Right lobe of liver (tissue), 6 donors: ENCODE data around the gene PELI2. TPM values are rescaled to one million over a fixed set of nuclear protein-coding genes. Genes with fewer than 3 reads are reported as not detected.

ENCODE experiments used
- ATAC-seq, 4 donors: fragments of 200-7000 bp; cut with Tn5 transposase; one replicate each; pipeline ENCODE4 v1.9.1; 2020; ENCODE audit warnings: mild to moderate bottlenecking in 4 of 4, moderate library complexity in 4 of 4
- DNase-seq, 3 donors: peaks; one replicate each; pipeline ENCODE4 v3.0.0-alpha.2; 2020
- H3K27ac ChIP-seq, 3 donors: fragments of 200-600 bp; one replicate each; pipeline ENCODE4 v1.8.0; 2022
- H3K27me3 ChIP-seq, 2 donors: fragments of 200-600 bp; one replicate each; pipeline ENCODE4 v1.8.0; 2022
- H3K36me3 ChIP-seq, 4 donors: fragments of 200-600 bp; sonication (generic) in 1 of 4; one replicate each; pipeline versions ENCODE4 v1.5.1 to v1.8.0; 2017 to 2022; ENCODE audit warnings: control low read depth in 1 of 4
- H3K4me1 ChIP-seq, 4 donors: fragments of 200-600 bp; sonication (generic) in 1 of 4; one replicate each; pipeline versions ENCODE4 v1.5.1 to v1.8.0; 2017 to 2022; ENCODE audit warnings: control low read depth in 1 of 4
- H3K4me3 ChIP-seq, 3 donors: fragments of 200-600 bp; one replicate each; pipeline ENCODE4 v1.8.0; 2022
- H3K9me3 ChIP-seq, 4 donors: fragments of 200-600 bp; sonication (generic) in 1 of 4; one replicate each; pipeline versions ENCODE4 v1.5.1 to v1.8.0; 2017 to 2022; ENCODE audit warnings: control low read depth in 1 of 4
- POLR2A ChIP-seq: fragments of 450-650 bp; IDR thresholded peaks from one replicate; pipeline ENCODE4 v1.6.1; 2017; ENCODE audit warnings: antibody characterized with exemption, mild to moderate bottlenecking
- WGBS: methylation state at CpG from one replicate; pipeline ENCODE4 v1.1.6; 2018; ENCODE audit warnings: low coverage, low lambda C conversion rate; ENCODE audit not compliant: insufficient coverage; ENCODE audit errors: missing lambda C conversion rate; 5-methylcytosine and 5-hydroxymethylcytosine counted together
- intact Hi-C, 2 donors: fragments of 100-400 bp; cut with DNase I; formaldehyde crosslinking; loops; one replicate each; pipeline versions ENCODE4 v1.11.2 to v1.14.1; 2022
- total RNA-seq, 6 experiments: library from RNA; depleted of rRNA in 2 of 6; stranded (reverse); fragments of >200 nt in 2 of 6; fragmentation: NEBNext Ultra II Directional in 3 of 6; extraction: Animal tissue kit (Norgen Biotek cat#: 25700) in 3 of 6; gene quantifications; one replicate each; pipeline versions ENCODE4 v1.1.0 to v1.2.4, GENCODE V29; 2016 to 2023
- TF ChIP-seq, protein P1 (sequence below), 4 donors: fragments of 200-600 bp in 3 of 4; fragments of 450-650 bp in 1 of 4; IDR thresholded peaks; one replicate each; pipeline versions ENCODE4 v1.5.1 to v1.8.0; 2016 to 2022; ENCODE audit warnings: antibody characterized with exemption in 4 of 4, mild to moderate bottlenecking in 2 of 4
- donor health status: DM: no; HTN: yes; CAD: no.
- donor health status: DM: no; HTN: no; CAD: no.
- donor health status: DM: no; HTN: no; CAD: no.
- donor health status: DM: no; HTN: yes; CAD: no.
- donor health status: DM: no; HTN: yes; CAD: no.

The PELI2 gene
- total RNA-seq, 6 experiments from 2014 or later, result 1.1 to 3.2 (median 1.9) TPM

DNA sequence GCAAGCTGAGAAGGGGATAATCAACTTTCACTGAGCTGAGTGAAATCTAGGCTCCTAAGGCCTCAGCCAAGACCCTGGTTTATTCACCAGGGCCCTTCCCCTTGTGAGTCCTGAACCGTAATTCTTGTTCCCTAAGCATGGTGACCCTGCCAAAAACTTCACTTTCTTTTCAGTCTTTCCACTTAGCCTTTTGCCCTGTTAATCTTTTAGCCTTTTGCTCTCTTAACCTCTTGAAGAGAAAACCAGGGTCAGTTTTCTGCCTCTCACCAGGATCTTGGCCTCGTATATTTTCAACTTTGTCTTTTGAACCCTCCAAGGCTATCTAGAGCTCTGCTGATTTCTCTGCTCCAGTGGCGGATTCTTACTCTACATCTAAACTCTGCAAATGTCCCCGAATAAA is 191.0 kb downstream of the PELI2 start:
- ATAC-seq, result no peak
- H3K4me1 ChIP-seq, result no peaks in the 10 kb centered on the region
- DNase-seq, result no peak
- no peaks in the 10 kb centered on the region for H3K36me3 ChIP-seq
- WGBS, result 45% methylated on average over 4 of the region's 4 CpGs
- no peaks in the 10 kb centered on the region for H3K9me3 ChIP-seq
- H3K27me3 ChIP-seq, result no peaks in the 10 kb centered on the region
- no peak overlapping the region for H3K4me3 ChIP-seq
- H3K27ac ChIP-seq, result no peak overlapping the region
- TF ChIP-seq POLR2A, result no peak
- TF ChIP-seq, protein P1, sequence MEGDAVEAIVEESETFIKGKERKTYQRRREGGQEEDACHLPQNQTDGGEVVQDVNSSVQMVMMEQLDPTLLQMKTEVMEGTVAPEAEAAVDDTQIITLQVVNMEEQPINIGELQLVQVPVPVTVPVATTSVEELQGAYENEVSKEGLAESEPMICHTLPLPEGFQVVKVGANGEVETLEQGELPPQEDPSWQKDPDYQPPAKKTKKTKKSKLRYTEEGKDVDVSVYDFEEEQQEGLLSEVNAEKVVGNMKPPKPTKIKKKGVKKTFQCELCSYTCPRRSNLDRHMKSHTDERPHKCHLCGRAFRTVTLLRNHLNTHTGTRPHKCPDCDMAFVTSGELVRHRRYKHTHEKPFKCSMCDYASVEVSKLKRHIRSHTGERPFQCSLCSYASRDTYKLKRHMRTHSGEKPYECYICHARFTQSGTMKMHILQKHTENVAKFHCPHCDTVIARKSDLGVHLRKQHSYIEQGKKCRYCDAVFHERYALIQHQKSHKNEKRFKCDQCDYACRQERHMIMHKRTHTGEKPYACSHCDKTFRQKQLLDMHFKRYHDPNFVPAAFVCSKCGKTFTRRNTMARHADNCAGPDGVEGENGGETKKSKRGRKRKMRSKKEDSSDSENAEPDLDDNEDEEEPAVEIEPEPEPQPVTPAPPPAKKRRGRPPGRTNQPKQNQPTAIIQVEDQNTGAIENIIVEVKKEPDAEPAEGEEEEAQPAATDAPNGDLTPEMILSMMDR (IDR thresholded peaks at IDR 0.05), result no peak
- intact Hi-C loops, result no loop called here

DNA sequence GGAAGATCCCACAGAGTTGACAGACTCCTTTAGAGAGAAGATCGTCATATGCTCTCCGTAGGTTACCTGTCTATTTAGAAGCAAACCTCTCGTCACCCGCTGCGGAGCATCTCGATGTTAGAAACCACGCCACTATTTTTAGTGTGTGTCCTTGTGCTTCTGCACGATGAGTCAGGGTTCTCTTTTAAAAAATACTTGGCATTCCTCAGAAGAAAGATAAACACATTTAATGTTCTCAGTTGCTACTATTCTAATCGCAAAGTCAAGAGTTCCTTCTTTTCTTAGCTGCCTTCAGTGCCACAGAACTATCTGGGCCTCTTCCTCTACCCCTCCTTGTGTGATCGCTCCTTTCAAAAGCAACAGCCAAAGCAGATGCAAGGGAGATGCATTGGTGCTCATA is 192.4 kb downstream of the PELI2 start:
- Histone ChIP-seq H3K36me3 (no peaks in the 10 kb centered on the region), H3K9me3 (no peaks in the 10 kb centered on the region), H3K4me1 (no peaks in the 10 kb centered on the region), H3K4me3 (no peak overlapping the region), H3K27me3 (no peaks in the 10 kb centered on the region), H3K27ac (no peak overlapping the region)
- no peak for TF ChIP-seq POLR2A
- TF ChIP-seq, protein P1 (IDR thresholded peaks at IDR 0.05), result no peak
- 70% methylated on average over 10 of the region's 10 CpGs for WGBS
- DNase-seq, result no peak
- no peak for ATAC-seq
- intact Hi-C loops, result no loop called here

DNA sequence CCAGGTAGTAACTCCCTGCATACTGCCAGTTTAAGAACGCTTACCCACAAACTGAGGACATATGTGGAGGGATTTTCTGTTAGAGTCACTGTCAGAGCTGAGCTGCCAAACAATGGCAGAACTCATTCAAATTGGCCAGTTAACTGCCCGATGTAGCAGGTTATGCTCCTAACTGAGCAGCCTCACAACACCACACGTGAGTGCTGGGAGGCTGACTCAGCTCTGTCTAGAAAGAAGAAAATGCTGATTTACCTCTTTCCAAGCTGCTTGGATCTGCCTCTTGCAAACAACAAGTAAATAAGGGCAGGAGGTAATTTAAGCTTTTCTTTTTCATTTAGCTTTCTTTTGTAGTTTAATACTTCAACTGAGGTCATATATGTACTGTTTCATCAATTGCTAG is 195.6 kb downstream of the PELI2 start:
- Histone ChIP-seq H3K4me3 (no peak overlapping the region), H3K27ac (no peak overlapping the region), H3K36me3 (no peaks in the 10 kb centered on the region), H3K9me3 (no peaks in the 10 kb centered on the region), H3K27me3 (no peaks in the 10 kb centered on the region), H3K4me1 (no peaks in the 10 kb centered on the region)
- no peak for DNase-seq
- intact Hi-C loops, result no loop called here
- no peak for ATAC-seq
- 63% methylated on average over 2 of the region's 3 CpGs for WGBS
- TF ChIP-seq POLR2A, result no peak

DNA sequence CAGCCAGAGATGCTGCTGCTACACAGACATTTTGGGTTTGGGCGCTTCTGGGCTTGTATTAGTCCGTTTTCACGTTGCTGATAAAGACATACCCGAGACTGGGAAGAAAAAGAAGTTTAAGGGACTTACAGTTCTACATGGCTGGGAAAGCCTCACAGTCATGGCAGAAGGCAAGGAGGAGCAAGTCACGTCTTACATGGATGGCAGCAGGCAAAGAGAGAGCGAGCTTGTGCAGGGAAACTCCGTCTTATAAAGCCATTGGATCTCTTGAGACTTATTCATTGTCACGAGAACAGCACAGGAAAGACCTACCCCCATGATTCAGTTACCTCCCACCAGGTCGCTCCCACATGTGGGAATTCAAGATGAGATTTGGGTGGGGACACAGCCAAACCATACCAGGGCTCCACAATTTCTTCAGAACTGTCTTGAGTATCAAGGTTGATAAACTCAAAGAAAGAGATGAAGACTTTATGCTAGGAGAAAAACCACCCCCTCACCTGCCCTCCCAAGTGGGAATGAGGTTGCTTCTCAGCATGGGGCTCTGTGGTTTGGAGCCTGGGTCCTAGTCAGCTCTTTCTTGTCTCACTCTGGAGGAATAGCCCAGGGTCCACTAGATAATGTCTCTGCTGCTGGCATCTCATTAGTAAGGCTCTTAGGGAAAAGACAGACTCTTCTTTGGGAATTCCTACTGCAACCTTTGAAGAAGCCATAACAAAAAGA is 200.3 kb downstream of the PELI2 start:
- 67% methylated on average over 9 of the region's 9 CpGs for WGBS
- no peak for ATAC-seq
- intact Hi-C loops, result no loop called here

DNA sequence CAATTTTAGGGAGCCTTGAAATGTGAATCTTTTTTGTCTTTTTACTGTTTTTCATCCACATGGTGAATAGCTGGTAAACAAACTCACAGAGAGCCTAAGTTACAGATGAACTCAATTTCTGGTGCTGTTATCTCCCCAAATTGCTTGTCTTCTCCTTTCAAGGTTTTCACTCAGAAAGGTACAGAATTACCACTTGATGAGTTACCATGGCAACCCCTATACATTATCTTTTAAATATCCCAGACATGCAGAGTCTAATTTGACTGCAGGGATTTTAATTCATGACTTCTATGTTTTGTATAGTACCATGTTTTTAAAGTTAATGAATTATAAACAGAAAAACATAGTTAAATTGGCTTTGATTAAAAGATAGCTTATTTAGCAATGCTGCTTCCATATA is 203.7 kb downstream of the PELI2 start:
- no peaks in the 10 kb centered on the region for H3K9me3 ChIP-seq
- ATAC-seq (no peak), DNase-seq (no peak)
- intact Hi-C loops, result no loop called here
- H3K27ac ChIP-seq, result no peak overlapping the region
- no peaks in the 10 kb centered on the region for H3K36me3 ChIP-seq
- no peak overlapping the region for H3K4me3 ChIP-seq
- H3K4me1 ChIP-seq, result no peaks in the 10 kb centered on the region
- no peaks in the 10 kb centered on the region for H3K27me3 ChIP-seq
- TF ChIP-seq POLR2A, result no peak
- TF ChIP-seq, protein P1 (IDR thresholded peaks at IDR 0.05), result no peak

More for the DNA sequence above, 200.3 kb downstream of the PELI2 start:
- no peak for TF ChIP-seq POLR2A
- TF ChIP-seq, protein P1 (IDR thresholded peaks at IDR 0.05), result no peak
- no peaks in the 10 kb centered on the region for H3K27me3 ChIP-seq
- no peak overlapping the region for H3K4me3 ChIP-seq
- no peaks in the 10 kb centered on the region for H3K4me1 ChIP-seq
- no peak overlapping the region for H3K27ac ChIP-seq
- no peaks in the 10 kb centered on the region for H3K36me3 ChIP-seq
- DNase-seq, result no peak
- H3K9me3 ChIP-seq, result no peaks in the 10 kb centered on the region
